Hepatic stellate cell (primary cell): ENCODE measurements around the gene PLA1A.
"Not testable (repeated sequence)": the region's sequence is repeated elsewhere in the genome, so short reads cannot be mapped to it uniquely, and the experiment has no call there.

Experiments used
- DNase-seq: peaks from one replicate; pipeline ENCODE4 v3.0.0; 2011; ENCODE audit warnings: low spot score

The PLA1A gene

DNA sequence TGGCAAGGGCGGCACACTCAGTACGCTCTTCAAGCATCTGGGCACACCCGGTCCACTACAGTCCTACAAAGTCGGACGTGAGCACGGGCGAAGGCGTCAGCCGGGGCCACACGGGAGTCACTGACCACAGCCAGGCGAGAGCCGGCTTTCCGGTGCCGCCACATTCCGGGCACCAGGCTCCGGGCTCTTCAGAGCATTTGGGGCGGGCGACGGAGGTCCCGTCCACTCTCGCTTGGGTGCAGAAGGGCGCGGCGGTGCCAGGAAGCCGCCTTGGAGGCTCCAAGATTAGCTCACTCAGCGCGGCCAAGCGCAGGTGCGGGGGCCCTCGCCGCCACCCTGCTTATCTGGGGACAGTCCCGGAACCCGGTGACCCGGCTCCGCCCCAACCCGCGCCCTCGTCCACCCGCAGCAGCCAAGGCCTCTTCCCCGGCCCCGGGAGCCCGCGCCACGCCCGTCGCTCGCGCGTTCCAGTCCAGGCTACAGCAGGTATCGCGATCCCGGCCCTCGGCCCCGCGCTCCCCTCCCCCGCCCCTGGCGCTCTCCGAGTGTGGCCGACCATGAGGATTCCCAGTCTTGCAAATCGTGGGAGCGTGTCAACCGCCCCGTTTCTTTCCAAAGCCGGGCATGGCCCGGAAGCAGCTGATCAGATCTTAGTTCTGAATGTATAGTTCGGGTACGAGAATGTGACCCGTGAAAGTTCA, 18.2 kb upstream of the PLA1A start, which contains the start of gene ADPRH:
Gene ADPRH, plus strand, starts transcription at position 127 of the 701 bp plus-strand sequence. CDS start 2,678 bp downstream, outside the sequence.
- peak; percentile 75 for DNase-seq

DNA sequence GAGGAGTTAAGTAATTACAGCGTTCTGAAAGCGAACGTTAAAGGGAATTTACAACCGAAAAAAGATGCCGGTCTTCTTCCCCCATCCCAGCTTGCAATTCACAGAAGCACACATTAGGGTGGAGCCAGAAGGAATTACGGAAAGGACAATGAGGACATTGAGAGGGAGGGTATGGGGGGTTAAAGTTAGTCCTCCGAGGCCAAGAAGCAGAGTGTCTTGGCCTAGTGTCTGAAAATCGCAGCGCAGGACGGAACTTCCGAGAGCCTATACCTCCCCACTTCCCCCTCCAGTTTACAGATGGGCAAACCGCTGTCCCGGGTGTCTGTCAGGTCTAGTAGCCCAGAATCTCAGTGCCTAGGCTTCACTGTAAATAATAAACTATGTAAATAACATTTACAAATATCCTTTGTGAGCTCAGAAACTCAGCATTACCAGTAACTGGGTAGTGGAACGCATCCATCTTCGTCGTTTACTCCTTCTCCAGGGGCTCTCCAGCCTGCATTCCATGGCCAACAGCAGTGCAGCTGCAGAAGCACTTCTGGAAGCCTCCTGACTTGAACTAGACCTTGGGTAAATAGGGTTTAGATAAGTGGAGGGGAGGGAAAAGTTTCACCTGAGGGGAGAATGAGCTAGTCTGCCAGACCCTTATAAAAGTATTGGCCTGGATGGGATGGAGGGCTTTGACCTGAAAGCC, 17.5 kb upstream of the PLA1A start:
- DNase-seq, result peak; percentile 20

DNA sequence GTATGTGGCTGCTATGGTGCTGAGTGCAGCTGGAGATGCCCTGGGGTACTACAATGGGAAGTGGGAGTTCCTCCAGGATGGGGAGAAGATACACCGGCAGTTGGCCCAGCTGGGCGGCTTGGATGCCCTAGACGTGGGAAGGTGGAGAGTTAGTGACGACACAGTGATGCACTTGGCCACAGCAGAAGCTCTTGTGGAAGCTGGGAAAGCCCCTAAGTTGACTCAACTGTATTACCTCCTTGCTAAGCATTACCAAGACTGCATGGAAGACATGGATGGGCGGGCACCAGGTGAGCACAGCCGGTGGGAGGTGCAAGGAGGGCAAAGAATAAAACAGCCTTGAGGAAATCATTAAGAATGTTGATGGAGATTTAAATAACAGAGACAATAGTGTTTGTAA, 15.5 kb upstream of the PLA1A start:
- no peak for DNase-seq

DNA sequence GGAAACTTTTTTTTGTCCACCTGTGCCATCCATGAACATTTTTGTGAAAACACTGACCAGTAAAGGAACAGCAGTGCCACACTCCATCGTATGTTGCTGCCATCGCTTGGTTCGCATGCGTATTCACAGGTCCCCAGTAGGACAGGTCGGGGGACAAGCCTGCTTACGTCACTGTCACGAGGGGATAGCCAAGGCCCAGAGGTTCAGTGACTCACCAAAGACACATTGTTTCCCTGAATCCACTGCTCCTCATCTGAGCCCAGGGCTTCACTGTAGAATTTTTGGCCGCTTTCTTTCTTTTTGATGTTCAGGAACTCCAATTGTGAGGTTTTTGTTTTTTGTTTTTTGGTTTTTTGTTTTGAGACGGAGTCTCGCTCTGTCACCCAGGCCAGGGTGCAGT, 12.5 kb upstream of the PLA1A start:
- no peak for DNase-seq

DNA sequence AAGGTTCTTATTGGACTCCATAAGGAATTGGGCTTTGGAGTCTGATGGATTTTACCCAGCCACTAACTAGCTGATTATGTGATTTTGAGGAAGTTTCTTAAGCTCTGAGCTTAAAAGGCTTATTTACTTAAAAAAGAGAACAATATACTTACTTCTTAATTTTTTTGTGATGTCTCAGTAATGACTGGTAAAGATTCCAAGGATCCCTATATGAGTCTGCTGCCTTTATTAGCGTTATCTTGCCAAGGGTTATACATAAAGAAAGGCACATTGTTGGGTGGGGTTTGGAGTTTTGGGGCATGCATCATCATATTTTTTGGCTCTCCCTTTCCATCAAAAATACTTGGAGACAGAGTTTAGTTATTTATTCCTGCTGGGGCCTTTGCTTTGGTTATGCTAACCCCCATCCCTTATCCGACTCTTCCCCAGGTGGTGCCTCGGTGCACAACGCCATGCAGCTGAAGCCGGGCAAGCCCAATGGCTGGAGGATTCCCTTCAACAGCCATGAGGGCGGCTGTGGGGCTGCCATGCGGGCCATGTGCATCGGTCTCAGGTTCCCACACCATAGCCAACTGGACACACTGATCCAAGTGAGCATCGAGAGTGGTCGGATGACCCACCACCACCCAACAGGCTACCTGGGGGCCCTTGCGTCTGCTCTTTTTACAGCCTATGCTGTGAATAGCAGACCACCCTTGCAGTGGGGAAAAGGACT, 11.7 kb upstream of the PLA1A start:
- peak; percentile 22 for DNase-seq

DNA sequence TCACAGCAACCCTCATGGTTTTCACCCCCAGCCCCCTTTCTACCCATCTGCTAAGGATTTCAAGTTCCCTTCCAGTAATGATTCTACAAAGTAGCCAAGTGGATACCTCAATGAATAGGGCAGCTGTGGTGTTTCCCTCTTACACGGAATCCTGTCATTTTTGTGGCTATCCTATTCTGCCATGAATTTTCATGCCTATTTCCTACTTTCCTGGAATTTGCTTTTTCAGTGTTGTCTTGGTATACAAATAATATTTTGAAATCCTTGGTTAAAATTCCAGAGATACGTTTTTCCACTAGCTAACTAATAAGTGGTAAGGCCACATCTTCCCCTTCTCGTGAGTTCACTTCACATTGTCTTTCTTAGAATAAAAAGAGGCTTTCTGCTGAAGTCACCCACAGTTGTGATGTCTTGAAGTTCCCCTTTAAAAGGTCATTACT, 10.9 kb upstream of the PLA1A start:
- no peak for DNase-seq

DNA sequence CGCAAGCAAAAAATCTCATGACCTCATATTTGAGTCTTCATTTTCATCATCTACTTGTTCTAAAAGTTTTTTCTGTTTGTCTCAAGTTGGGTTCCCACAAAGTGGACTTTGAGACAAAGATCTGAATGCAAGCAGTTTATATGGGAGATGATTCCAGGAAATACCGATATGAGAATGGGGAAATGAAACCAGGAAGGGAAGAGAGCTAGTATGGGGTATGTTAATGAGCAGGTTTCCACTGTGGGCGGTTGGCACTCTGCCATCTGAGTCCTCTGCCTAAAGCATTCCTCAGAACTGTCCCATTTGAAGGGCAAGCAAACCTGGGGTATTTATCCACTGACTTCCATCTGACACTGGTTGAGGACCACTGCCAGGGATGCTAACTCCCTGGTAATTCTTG, 9.6 kb upstream of the PLA1A start:
- no peak for DNase-seq

DNA sequence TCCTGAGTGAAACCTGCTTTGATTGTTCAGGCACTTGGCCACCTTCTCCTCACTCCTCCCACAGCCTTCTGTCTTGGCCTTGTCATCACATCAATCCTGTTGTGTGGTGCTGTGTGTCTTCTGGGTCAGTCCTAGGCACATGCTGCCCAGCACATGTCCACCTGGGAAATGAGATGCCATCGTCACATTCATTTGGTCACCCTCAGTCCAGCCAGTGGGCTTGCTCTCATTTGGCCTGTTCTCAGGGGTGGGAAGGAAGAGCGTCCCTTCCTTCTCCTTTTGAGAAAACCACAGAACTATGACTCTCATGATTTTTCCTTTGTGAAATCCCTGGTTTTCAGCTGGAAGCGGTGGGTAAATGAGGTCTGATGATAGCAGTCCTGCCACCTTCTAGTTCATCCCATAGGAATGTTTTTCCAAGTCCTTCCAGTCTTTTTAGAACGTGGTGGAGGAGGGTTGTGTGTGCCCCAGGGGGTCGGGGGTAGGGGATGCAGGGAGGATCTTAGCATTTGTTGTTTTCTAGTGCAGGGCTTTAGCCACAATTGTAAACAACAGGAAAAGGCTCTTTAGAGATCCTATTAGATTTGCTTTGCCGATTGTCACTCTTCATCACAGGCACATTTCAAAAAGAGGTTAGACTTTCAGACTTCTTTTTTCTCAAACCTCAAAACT, 8.4 kb upstream of the PLA1A start:
- no peak for DNase-seq

DNA sequence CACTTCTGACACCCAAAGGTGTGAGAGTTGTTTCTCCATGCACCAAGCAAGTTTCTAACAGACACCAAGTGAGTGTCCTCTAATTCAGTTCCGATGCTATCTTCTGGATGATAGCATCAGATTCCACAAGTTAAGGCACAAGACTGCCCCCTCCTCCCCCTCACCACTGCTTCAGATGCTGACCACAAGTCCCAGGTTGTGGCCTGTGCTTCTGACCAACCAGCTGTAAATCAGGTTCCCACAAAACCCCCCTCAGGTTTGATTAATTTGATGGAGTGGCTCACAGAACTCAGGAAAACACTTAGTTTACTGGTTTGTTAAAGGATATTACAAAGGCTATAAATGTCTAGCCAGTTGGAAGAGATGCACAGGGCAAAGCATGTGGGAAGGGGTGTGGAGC, 7.0 kb upstream of the PLA1A start:
- DNase-seq, result no peak

DNA sequence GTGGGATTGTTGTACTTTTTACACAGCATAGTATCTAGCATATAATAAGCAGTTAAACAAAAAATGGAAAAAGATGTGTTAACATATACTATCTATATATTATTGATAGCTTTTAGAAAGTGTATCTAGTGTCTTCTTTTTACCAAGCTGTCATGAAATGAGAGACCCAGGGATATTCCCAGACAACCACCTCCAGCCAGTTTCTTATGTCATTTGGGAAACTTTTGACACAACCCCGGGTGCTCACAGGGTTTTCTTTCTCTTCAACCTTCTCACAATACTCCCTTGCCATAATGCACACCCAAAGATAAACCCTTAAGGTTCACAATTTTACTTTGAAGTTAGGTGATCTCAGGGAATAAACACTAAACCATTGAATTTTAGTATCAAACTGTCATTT, 4.8 kb upstream of the PLA1A start:
- DNase-seq, result no peak

DNA sequence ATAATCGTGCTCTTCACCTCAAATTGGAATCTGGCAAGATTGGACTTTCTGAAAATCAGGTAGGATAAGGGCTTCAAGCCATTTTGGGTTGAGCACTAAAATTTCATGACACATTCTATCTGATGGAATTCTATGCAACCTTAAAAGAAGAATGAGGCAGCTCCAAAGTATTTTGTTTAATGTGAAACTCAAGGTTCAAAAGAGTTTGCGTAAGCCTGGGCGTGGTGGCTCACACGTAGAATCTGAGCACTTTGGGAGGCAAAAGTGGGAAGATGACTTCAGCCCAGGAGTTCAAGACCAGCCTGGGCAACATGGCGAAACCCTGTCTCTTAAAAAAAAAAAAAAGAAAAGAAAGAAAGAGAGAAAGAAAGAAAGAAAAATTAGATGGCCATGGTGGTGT, 3.6 kb upstream of the PLA1A start:
- no peak for DNase-seq

DNA sequence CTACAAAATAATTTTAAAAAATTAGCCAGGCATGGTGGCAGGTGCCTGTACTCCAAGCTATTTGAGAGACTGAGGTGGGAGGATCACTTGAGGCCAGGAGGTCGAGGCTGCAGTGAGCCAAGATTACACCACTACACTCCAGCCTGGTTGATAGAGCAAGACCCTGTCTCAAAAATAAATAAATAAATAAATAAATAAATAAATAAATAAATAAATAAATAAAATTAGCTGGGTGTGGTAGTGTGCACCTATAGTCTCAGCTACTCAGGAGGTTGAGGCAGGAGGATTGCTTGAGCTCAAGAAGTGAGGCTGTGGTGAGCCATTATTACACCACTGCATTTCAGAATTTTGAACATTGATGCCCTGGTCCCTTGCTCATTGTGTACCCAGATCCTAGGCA, 2.8 kb upstream of the PLA1A start:
- DNase-seq, result not testable (repeated sequence)

DNA sequence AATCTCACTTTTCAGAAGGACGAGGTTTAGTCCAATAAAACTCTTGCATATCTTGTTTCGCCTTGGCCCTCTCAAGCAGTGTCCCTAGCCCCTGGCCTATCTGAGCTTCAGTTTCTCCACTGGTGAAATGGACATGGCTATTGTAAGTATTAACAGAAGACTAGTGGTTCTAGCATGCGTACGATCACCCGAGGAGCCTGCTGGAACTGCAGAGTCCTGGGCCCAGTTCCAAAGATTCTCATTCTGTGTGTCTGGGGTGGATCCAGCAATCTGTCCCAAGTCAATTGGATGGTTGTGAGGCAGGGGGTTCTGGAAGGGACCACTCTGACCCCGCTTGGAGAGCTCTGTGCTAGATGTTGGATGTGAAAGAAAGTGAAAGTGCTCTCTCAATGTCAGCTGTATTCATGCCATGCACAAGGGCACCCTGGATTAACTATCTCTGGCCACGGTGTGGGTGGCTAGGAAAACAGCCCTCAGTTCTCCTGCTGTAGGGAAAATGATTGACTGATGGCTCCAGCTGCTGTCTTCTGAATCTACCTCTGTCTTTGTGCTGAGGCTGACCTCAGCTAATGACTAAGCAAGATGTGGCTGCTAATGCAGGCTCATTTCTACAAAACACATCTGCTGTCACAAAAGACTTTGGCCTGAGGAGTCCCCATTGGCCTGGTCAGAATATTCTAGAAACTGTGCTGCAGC, 1.9 kb upstream of the PLA1A start:
- DNase-seq, result no peak

DNA sequence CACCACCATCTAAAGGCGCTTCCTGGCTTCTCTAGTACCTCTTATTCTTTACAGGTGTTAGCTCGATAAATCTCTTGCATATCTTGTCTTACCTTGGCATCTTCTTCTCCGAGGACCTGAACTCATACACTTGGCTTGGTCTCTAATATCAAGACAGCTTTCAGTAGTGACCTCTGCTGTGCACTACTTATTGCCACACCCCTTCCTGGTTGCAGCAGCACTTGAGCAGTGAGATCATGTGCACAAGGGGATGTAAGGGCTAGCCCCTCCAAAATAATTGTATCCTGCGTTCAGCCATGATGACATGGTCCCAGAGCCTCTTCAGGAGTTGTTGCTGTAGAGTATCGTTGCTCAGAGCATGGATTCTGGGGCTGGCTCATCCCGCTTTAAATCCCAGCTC, 1.3 kb upstream of the PLA1A start:
- no peak for DNase-seq

DNA sequence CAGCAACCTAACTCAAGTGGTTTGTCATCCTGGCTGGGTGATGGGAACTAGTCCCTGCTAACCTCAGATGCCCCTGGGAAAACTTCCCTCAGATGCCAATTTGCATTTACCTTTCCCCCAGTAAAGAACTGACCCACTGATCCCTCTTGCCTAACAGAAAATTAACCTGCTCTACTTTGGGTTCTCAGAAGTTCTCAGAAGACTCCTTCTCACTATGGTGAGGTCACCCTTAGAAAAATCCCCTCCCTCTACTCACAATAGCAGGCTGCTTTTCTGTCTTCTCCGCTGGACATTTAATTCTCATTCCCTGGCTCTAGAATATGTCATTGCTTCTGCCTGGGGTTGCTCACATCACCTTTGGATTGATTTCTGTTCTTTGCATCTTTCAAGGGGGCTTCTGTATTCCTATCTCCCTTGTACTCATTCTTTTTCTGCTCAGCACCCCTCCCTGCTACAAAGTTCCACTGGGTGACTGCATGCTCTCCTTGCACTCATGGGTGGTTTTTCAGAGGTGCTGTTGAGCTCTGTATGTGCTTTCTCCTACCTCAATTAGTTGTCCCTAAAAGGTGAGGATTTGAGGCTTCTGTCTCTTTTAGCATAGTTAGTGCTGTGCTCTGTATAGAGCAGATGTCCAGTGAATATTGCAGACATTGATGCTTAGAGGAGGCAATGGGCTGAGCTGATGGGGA, 869 bp downstream of the PLA1A start:
- DNase-seq, result no peak

DNA sequence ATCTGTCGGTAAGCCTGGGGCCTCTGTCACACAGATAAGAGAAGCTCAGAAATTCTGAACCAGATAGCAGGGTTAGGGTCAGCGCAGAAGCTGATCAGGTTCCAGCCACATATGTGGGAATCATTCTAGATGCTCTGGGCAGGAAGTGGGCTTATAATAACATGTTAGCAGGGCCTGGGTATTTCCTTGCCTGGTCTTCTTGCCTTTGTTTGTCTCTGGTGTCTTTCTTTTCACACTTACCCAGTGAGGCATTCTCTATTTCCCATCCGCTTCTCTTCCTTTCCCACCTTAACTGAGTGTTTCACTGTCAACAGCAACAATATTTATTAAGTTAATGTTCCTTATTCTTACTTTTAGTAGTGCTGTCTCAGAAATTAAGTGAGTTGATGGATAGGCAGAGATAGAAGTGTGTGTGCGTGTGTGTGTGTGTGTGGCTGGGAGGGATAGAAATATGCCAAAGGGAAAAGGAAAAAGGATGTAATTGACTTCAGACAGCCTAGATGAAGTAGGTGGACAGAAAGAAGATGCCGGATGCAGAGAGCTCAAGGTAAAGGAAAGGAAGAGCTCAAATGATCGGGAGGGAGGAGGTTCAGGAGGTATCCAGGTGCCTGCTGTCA, 2.0 kb downstream of the PLA1A start:
- DNase-seq, result no peak

DNA sequence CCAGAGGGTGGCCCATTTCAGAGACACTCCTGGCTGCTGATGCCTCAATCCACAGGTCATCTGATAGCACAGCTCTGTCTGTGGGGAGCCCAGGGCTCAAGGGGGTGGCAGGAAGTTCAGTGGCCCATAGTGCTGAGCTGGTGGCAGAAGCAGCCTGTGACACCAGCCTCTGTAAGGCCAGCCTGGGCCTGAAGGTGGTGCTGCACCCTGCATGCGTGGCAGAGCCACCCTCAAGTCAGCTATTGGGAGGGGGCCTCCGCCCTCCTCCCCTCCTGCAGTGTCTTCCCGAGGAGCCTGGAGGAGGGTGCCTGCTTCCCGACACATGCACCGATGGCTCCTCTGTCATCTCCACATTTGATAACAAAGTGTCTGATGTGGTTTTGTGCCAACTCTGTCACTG, 3.0 kb downstream of the PLA1A start:
- no peak for DNase-seq

DNA sequence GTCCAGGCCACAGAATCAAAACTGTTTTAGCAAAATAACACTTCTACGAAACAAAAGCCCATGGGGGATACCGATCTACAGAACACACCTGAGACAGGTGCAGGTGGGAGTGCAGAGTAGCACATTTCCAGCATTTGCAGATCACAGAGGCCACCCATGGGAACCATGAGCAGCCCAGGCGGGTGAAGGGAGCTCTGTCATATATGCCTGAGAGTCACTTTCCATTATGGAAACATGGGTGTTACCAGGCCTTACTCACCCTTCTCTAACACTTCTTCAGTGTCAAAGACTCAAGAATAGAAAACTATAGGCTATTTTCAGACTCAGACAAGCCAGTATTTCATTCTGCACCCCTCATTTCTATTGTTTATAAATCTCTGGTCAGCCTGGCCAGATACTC, 3.5 kb downstream of the PLA1A start:
- DNase-seq, result no peak

DNA sequence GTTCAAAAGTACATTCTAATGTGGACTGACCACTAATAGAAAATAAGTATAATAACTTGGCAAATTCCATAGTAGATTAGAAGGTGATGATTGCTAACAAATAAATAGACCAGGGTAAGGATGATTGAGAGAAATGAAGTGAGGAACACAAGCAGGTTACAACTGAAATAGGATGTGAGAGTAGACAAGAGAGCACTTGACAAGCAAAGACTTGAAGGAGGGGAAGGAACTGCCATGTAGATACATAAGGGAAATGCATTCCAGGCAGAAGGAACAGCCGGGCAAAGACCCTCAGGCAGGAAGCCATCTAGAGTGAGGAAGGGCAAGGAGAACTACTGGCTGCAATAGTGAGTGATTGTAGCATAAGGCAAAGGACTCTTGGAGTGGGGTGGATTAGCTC, 5.0 kb downstream of the PLA1A start:
- no peak for DNase-seq

DNA sequence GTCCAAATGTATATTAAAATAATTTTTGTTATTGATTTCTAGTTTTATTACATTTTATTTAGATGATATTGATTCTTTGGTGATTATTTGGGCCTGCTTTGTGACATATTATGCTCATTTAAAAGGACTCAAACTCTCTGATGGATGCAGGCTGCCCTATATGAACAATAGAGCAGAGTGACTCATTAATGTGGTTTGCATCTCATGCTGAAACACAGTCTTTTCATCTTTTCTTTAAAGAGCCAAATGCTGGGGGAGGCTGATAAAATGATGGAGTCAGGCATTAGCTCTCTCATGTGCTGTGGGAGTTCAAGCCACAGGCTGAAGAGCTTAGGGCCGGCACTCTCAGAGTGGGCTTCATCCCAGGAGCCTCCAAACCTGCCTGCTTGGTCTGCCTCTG, 7.2 kb downstream of the PLA1A start:
- peak; percentile 27 for DNase-seq
